K562 (cell line): ENCODE measurements around the gene SLC22A15. TPM values are rescaled to one million over a fixed set of nuclear protein-coding genes. Genes with fewer than 3 reads are reported as not detected.
A peak's percentile ranks its signal among the peaks of the same experiment; 100 is the strongest.

ENCODE experiments used
- ARID1B ChIP-seq: fragments of 450-650 bp; IDR thresholded peaks from 2 replicates; pipeline ENCODE4 v1.6.1; 2016; ENCODE audit warnings: antibody characterized with exemption, mild to moderate bottlenecking, inconsistent platforms
- ATF4 ChIP-seq: fragments of 450-650 bp; formaldehyde crosslinking; IDR thresholded peaks from 2 replicates; pipeline ENCODE4 v1.4.0; 2022; ENCODE audit warnings: mild to moderate bottlenecking, moderate library complexity
- CEBPB ChIP-seq: fragments of 450-650 bp; IDR thresholded peaks from 2 replicates; pipeline ENCODE4 v1.6.1; 2016; ENCODE audit warnings: missing genetic modification characterization, missing compliant biosample characterization
- CEBPG ChIP-seq, 3 experiments: fragments of 200-800 bp in 1 of 3; sonication (Bioruptor generic) in 1 of 3; sonication (generic) in 1 of 3; formaldehyde crosslinking in 1 of 3; IDR thresholded peaks in 2 of 3; conservative IDR thresholded peaks in 1 of 3; 2 replicates each; pipeline versions ENCODE4 v1.6.1 to v1.8.0; 2016 to 2022; ENCODE audit warnings: missing compliant biosample characterization in 2 of 3, missing genetic modification characterization in 2 of 3, mild to moderate bottlenecking in 1 of 3, missing genetic modification reagents in 1 of 3
- EP300 ChIP-seq: IDR thresholded peaks from 2 replicates; pipeline ENCODE4 v1.6.1; 2012; ENCODE audit warnings: low read length, improper control_type of control experiment
- ETV1 ChIP-seq: fragments of 450-650 bp; conservative IDR thresholded peaks from 2 replicates; pipeline ENCODE4 v1.6.1; 2016; ENCODE audit warnings: missing genetic modification characterization, control low read depth, low read depth, missing compliant biosample characterization
- FIP1L1 ChIP-seq: fragments of 200-400 bp; formaldehyde crosslinking; IDR thresholded peaks from 2 replicates; pipeline ENCODE4 v1.6.1; 2018; ENCODE audit warnings: mild to moderate bottlenecking, low read depth, low read length; ENCODE audit not compliant: poor library complexity, severe bottlenecking
- GABPA ChIP-seq: fragments of 200-800 bp; sonication (Bioruptor generic); conservative IDR thresholded peaks from 2 replicates; pipeline ENCODE4 v1.6.1; 2016; ENCODE audit warnings: low read depth, missing genetic modification characterization, missing compliant biosample characterization
- KDM2B ChIP-seq: fragments of 250-450 bp; sonication (Bioruptor Pico); IDR thresholded peaks from 2 replicates; pipeline ENCODE4 v1.8.0; 2021; ENCODE audit warnings: mild to moderate bottlenecking, moderate library complexity
- KLF6 ChIP-seq: fragments of 250-450 bp; sonication (Bioruptor Pico); IDR thresholded peaks from 2 replicates; pipeline ENCODE4 v1.4.0; 2020; ENCODE audit warnings: mild to moderate bottlenecking, moderate library complexity, borderline replicate concordance
- MCM3 ChIP-seq: fragments of 450-650 bp; IDR thresholded peaks from 2 replicates; pipeline ENCODE4 v1.6.1; 2016
- NR2C2 ChIP-seq, 2 experiments: fragments of 200-800 bp in 1 of 2; sonication (Bioruptor generic) in 1 of 2; sonication (generic) in 1 of 2; formaldehyde crosslinking in 1 of 2; IDR thresholded peaks; 2 replicates each; pipeline versions ENCODE4 v1.6.1 to v1.8.0; 2016 to 2022; ENCODE audit warnings: mild to moderate bottlenecking in 1 of 2, missing compliant biosample characterization in 1 of 2, missing genetic modification characterization in 1 of 2, missing genetic modification reagents in 1 of 2
- POLR2H ChIP-seq: IDR thresholded peaks from 2 replicates; pipeline ENCODE4 v1.6.1; 2016; ENCODE audit warnings: missing genetic modification characterization, low read depth, mild to moderate bottlenecking, control low read depth, missing compliant biosample characterization, moderate library complexity
- RAD21 ChIP-seq, 2 experiments: fragments of 250-450 bp in 1 of 2; fragments of 450-650 bp in 1 of 2; sonication (Bioruptor Pico) in 1 of 2; formaldehyde crosslinking in 1 of 2; IDR thresholded peaks in 1 of 2; conservative IDR thresholded peaks in 1 of 2; 2 replicates each; pipeline versions ENCODE4 v1.4.0 to v1.8.0; 2020 to 2022; ENCODE audit warnings: mild to moderate bottlenecking in 2 of 2, moderate library complexity in 1 of 2
- RNF2 ChIP-seq: sonication (generic); IDR thresholded peaks from 2 replicates; pipeline ENCODE4 v1.6.1; 2016
- SMAD4 ChIP-seq: fragments of 250-450 bp; sonication (Bioruptor Pico); conservative IDR thresholded peaks from 2 replicates; pipeline ENCODE4 v1.8.0; 2021; ENCODE audit warnings: inconsistent platforms, mild to moderate bottlenecking, moderate library complexity
- SRF ChIP-seq, 2 experiments: fragments of 250-450, 450-650 bp in 1 of 2; sonication (Bioruptor Pico) in 1 of 2; sonication (generic) in 1 of 2; formaldehyde crosslinking; IDR thresholded peaks; 2 replicates each; pipeline versions ENCODE4 v1.5.0 to v1.5.1; 2020 to 2022; ENCODE audit warnings: mild to moderate bottlenecking in 1 of 2, missing genetic modification reagents in 1 of 2
- SRSF9 ChIP-seq: fragments of 200-400 bp; formaldehyde crosslinking; IDR thresholded peaks from 2 replicates; pipeline ENCODE4 v1.6.1; 2017; ENCODE audit warnings: low read depth, low read length, borderline replicate concordance
- ZNF12 ChIP-seq: sonication (generic); formaldehyde crosslinking; IDR thresholded peaks from 2 replicates; pipeline ENCODE4 v1.4.0; 2020; ENCODE audit warnings: mild to moderate bottlenecking, missing genetic modification reagents
- ZNF165 ChIP-seq: fragments of 250-450 bp; sonication (Bioruptor Pico); IDR thresholded peaks from 2 replicates; pipeline ENCODE4 v1.4.0; 2020; ENCODE audit warnings: borderline replicate concordance
- ZNF217 ChIP-seq: sonication (generic); formaldehyde crosslinking; IDR thresholded peaks from 2 replicates; pipeline ENCODE4 v1.8.0; 2022; ENCODE audit warnings: mild to moderate bottlenecking, missing genetic modification reagents
- polyA plus RNA-seq, 8 experiments: library from polyadenylated mRNA; depleted of rRNA in 4 of 8; stranded (reverse) in 5 of 8; unstranded in 3 of 8; fragments of >200 nt; fragmentation: Nextera tagmentation in 2 of 8; fragmentation: Illumina TruSeq in 1 of 8; extraction: Ambion mirVana in 2 of 8; extraction: Trizol in 1 of 8; gene quantifications; 2 replicates each; pipeline versions ENCODE4 v1.2.1 to v1.2.3, GENCODE V29; 2011 to 2014; ENCODE audit warnings: inconsistent platforms in 1 of 8, missing spikeins in 1 of 8
- total RNA-seq, 7 experiments: library from RNA; depleted of rRNA in 6 of 7; stranded (reverse); fragments of >200 nt in 6 of 7; fragmentation: Illumina TruSeq in 2 of 7; extraction: Trizol in 2 of 7; gene quantifications; 2 replicates each; pipeline versions ENCODE4 v1.2.1 to v1.2.3, GENCODE V29; 2011 to 2021; ENCODE audit warnings: low replicate concordance in 1 of 7
- TF ChIP-seq, protein P1 (sequence below): fragments of 450-650 bp; formaldehyde crosslinking; conservative IDR thresholded peaks from 2 replicates; pipeline ENCODE4 v1.4.0; 2022; ENCODE audit warnings: mild to moderate bottlenecking, missing genetic modification characterization
- TF ChIP-seq, protein P2 (sequence below): fragments of 250-450 bp; sonication (Bioruptor Pico); IDR thresholded peaks from 2 replicates; pipeline ENCODE4 v1.8.0; 2021; ENCODE audit warnings: moderate library complexity, mild to moderate bottlenecking, inconsistent platforms

SLC22A15 gene
- total and polyA plus RNA-seq, 9 of the 15 experiments (the other 6 are each of a cell fraction or from before 2014, with no cell fraction given) = 0.24 to 2.7 (median 1.2) TPM

DNA sequence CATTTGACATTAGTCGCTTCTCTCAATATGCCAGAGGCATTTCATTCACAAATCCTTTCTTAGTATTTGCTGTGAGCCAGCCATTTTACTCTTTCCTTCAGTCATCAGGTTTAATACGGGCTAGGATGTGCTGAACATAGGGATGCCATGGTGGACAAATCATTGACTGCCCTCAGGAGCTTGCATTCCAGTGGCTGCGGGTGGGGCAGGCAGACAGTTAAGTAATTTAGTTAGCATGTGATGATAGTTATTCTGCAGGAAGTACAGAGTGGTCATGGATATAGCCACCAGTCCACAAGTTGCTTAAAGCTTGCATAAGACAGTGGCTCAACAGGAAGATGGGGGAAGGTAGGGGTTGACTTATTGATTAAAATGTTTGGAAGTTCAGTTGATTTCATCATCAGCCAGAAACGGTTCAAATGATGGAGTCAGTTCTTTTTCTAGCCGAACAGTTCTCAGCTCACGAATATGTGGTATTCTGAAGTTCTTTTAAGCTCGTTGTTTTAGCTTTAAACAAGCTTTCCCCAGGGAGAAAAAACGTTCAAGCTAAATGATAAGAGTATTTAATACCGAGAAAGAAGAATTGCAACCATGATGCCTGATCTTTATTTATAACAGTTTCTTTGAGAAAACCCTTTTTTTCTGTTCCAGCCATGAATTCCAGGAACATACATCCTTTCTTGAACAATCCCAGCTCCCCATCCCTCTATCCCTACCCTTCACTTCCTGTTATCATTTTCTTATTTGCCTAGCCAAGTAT is 1.4 kb downstream of the SLC22A15 start (continued):
- peak; percentile 95 for TF ChIP-seq POLR2H (tag)
- no peak for TF ChIP-seq ZNF217 (CRISPR knock-in tag)
- TF ChIP-seq CEBPG (CRISPR knock-in tag; IDR thresholded peaks at IDR 0.05) = peak; percentile 94
- peak; percentile 96 to 100 for TF ChIP-seq CEBPG (tag; conservative IDR thresholded peaks at IDR 0.05 in 1 of 2, IDR thresholded peaks at IDR 0.05 in 1 of 2)
- TF ChIP-seq RNF2 = peak; percentile 89; the same call in 1 of the 2 replicates
- TF ChIP-seq KLF6 (CRISPR knock-in tag) = peak; percentile 13; the same call in 1 of the 2 replicates
- TF ChIP-seq ARID1B = peak; percentile 19; the same call in 1 of the 2 replicates
- TF ChIP-seq, protein P1, sequence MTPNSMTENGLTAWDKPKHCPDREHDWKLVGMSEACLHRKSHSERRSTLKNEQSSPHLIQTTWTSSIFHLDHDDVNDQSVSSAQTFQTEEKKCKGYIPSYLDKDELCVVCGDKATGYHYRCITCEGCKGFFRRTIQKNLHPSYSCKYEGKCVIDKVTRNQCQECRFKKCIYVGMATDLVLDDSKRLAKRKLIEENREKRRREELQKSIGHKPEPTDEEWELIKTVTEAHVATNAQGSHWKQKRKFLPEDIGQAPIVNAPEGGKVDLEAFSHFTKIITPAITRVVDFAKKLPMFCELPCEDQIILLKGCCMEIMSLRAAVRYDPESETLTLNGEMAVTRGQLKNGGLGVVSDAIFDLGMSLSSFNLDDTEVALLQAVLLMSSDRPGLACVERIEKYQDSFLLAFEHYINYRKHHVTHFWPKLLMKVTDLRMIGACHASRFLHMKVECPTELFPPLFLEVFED (CRISPR knock-in tag) = peak; percentile 71; the same call in 1 of the 2 replicates
- 0 out of 2 replicates have a peak, but pooled peaks have one; percentile 61 for TF ChIP-seq ZNF165
- TF ChIP-seq ZNF12 (CRISPR knock-in tag) = no peak
- TF ChIP-seq NR2C2 (CRISPR knock-in tag; IDR thresholded peaks at IDR 0.05) = no peak
- TF ChIP-seq NR2C2 (tag; IDR thresholded peaks at IDR 0.05) = peak; percentile 53; the same call in 1 of the 2 replicates
- TF ChIP-seq SRF (CRISPR knock-in tag; IDR thresholded peaks at IDR 0.05) = no peak
- TF ChIP-seq KDM2B (CRISPR knock-in tag) = no peak
- TF ChIP-seq RAD21 (CRISPR knock-in tag; conservative IDR thresholded peaks at IDR 0.05 in 1 of 2, IDR thresholded peaks at IDR 0.05 in 1 of 2) = peak; percentile 9 to 32; a peak in 2 of 4 replicates
- peak; percentile 82 for TF ChIP-seq EP300
- TF ChIP-seq SMAD4 = peak; percentile 85
- no peak for TF ChIP-seq FIP1L1
- TF ChIP-seq GABPA (tag) = peak; percentile 71
- TF ChIP-seq ETV1 (tag) = peak; percentile 80
- TF ChIP-seq, protein P2, sequence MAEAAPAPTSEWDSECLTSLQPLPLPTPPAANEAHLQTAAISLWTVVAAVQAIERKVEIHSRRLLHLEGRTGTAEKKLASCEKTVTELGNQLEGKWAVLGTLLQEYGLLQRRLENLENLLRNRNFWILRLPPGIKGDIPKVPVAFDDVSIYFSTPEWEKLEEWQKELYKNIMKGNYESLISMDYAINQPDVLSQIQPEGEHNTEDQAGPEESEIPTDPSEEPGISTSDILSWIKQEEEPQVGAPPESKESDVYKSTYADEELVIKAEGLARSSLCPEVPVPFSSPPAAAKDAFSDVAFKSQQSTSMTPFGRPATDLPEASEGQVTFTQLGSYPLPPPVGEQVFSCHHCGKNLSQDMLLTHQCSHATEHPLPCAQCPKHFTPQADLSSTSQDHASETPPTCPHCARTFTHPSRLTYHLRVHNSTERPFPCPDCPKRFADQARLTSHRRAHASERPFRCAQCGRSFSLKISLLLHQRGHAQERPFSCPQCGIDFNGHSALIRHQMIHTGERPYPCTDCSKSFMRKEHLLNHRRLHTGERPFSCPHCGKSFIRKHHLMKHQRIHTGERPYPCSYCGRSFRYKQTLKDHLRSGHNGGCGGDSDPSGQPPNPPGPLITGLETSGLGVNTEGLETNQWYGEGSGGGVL (CRISPR knock-in tag) = no peak
- TF ChIP-seq CEBPB = peak; percentile 53
- TF ChIP-seq MCM3 = no peak
- no peak for TF ChIP-seq SRSF9
- peak; percentile 95 for TF ChIP-seq ATF4 (CRISPR knock-in tag)
